ENCODE results near the gene ZNF444. TPM values are rescaled to one million over a fixed set of nuclear protein-coding genes. Genes with fewer than 3 reads are reported as not detected.

ZNF444 gene
- total and polyA plus RNA-seq, 9 of the 15 experiments (the other 6 are each of a cell fraction or from before 2014, with no cell fraction given) = 0.39 to 40.0 (median 6.9) TPM

- TF ChIP-seq, protein P1, sequence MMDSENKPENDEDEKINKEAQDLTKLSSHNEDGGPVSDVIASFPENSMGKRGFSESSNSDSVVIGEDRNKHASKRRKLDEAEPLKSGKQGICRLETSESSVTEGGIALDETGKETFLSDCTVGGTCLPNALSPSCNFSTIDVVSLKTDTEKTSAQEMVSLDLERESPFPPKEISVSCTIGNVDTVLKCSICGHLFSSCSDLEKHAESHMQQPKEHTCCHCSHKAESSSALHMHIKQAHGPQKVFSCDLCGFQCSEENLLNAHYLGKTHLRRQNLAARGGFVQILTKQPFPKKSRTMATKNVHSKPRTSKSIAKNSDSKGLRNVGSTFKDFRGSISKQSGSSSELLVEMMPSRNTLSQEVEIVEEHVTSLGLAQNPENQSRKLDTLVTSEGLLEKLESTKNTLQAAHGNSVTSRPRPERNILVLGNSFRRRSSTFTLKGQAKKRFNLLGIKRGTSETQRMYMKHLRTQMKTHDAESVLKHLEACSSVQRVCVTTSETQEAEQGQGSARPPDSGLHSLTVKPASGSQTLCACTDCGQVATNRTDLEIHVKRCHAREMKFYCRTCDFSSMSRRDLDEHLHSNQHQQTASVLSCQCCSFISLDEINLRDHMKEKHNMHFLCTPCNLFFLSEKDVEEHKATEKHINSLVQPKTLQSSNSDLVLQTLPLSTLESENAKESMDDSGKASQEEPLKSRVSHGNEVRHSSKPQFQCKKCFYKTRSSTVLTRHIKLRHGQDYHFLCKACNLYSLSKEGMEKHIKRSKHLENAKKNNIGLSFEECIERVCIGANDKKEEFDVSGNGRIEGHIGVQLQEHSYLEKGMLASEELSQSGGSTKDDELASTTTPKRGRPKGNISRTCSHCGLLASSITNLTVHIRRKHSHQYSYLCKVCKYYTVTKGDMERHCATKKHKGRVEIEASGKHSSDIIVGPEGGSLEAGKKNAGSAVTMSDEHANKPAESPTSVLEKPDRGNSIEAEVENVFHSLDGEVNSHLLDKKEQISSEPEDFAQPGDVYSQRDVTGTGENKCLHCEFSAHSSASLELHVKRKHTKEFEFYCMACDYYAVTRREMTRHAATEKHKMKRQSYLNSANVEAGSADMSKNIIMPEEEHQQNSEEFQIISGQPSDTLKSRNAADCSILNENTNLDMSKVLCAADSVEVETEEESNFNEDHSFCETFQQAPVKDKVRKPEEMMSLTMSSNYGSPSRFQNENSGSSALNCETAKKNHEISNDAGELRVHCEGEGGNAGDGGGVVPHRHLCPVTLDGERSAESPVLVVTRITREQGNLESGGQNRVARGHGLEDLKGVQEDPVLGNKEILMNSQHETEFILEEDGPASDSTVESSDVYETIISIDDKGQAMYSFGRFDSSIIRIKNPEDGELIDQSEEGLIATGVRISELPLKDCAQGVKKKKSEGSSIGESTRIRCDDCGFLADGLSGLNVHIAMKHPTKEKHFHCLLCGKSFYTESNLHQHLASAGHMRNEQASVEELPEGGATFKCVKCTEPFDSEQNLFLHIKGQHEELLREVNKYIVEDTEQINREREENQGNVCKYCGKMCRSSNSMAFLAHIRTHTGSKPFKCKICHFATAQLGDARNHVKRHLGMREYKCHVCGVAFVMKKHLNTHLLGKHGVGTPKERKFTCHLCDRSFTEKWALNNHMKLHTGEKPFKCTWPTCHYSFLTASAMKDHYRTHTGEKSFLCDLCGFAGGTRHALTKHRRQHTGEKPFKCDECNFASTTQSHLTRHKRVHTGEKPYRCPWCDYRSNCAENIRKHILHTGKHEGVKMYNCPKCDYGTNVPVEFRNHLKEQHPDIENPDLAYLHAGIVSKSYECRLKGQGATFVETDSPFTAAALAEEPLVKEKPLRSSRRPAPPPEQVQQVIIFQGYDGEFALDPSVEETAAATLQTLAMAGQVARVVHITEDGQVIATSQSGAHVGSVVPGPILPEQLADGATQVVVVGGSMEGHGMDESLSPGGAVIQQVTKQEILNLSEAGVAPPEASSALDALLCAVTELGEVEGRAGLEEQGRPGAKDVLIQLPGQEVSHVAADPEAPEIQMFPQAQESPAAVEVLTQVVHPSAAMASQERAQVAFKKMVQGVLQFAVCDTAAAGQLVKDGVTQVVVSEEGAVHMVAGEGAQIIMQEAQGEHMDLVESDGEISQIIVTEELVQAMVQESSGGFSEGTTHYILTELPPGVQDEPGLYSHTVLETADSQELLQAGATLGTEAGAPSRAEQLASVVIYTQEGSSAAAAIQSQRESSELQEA (IDR thresholded peaks at IDR 0.05; ENCODE audit: low read depth) = no peak
- TF ChIP-seq CTBP1 (IDR thresholded peaks at IDR 0.05; ENCODE audit: borderline replicate concordance) (0 out of 2 replicates have a peak, but pooled peaks have one; percentile 42), NR2C2 (CRISPR knock-in tag; IDR thresholded peaks at IDR 0.05) (no peak), NR2C2 (tag; IDR thresholded peaks at IDR 0.05) (no peak), PHB (CRISPR knock-in tag; IDR thresholded peaks at IDR 0.05) (no peak), TCF7 (IDR thresholded peaks at IDR 0.05; ENCODE audit: borderline replicate concordance) (no peak), RFX1 (IDR thresholded peaks at IDR 0.05) (no peak), ZNF830 (CRISPR knock-in tag; IDR thresholded peaks at IDR 0.05) (no peak), PURB (CRISPR knock-in tag; IDR thresholded peaks at IDR 0.05; ENCODE audit: low read depth) (no peak), STAG1 (CRISPR knock-in tag; IDR thresholded peaks at IDR 0.05; ENCODE audit: borderline replicate concordance) (peak; percentile 27; the same call in 1 of the 2 replicates), WHSC1 (IDR thresholded peaks at IDR 0.05; ENCODE audit: low read length) (no peak), NRF1 (conservative IDR thresholded peaks at IDR 0.05 in 1 of 2, IDR thresholded peaks at IDR 0.05 in 1 of 2) (peak; percentile 48 to 64), SNIP1 (IDR thresholded peaks at IDR 0.05; ENCODE audit: low read depth) (no peak), CREB3 (tag; conservative IDR thresholded peaks at IDR 0.05; ENCODE audit: low read depth) (no peak), RCOR1 (IDR thresholded peaks at IDR 0.05; ENCODE audit: borderline replicate concordance in 1 of 2, low read depth in 2 of 2, low read length in 2 of 2) (0 out of 4 replicates have a peak, but pooled peaks of 1 of the 2 experiments have one; percentile 25)
These were observed 21.5 kb upstream of the ZNF444 start (continued) for GRCh38 chr19:56119582-56119978.
